Thymus (tissue), 11 donors: ENCODE data around the gene CROCC2. TPM values are rescaled to one million over a fixed set of nuclear protein-coding genes. Genes with fewer than 3 reads are reported as not detected.

Experiments used
- DNase-seq, 9 donors: peaks; one replicate each; pipeline ENCODE4 v3.0.0-alpha.2; 2013; ENCODE audit warnings: low spot score in 9 of 9, low read depth in 6 of 9, missing footprints in 1 of 9
- H3K27ac ChIP-seq, 2 donors: one replicate each; pipeline ENCODE4 v1.5.1; 2013; ENCODE audit warnings: control low read depth in 1 of 2, low read depth in 1 of 2, low read length in 1 of 2, mild to moderate bottlenecking in 1 of 2, moderate library complexity in 1 of 2
- H3K27me3 ChIP-seq, 2 donors: one replicate each; pipeline ENCODE4 v1.5.1; 2013; ENCODE audit warnings: low read length in 1 of 2; ENCODE audit not compliant: control insufficient read depth in 2 of 2, insufficient read depth in 1 of 2
- H3K36me3 ChIP-seq, 2 donors: one replicate each; pipeline ENCODE4 v1.5.1; 2013; ENCODE audit warnings: low read length in 1 of 2, mild to moderate bottlenecking in 1 of 2, moderate library complexity in 1 of 2; ENCODE audit not compliant: control insufficient read depth in 2 of 2, insufficient read depth in 2 of 2
- H3K4me1 ChIP-seq, 2 donors: one replicate each; pipeline ENCODE4 v1.5.1; 2013; ENCODE audit warnings: low read length in 2 of 2; ENCODE audit not compliant: control insufficient read depth in 2 of 2, insufficient read depth in 2 of 2
- H3K4me3 ChIP-seq, 2 donors: one replicate each; pipeline ENCODE4 v1.5.1; 2013; ENCODE audit warnings: low read length in 2 of 2, control low read depth in 1 of 2, mild to moderate bottlenecking in 1 of 2
- H3K9me3 ChIP-seq, 2 donors: one replicate each; pipeline ENCODE4 v1.5.1; 2013; ENCODE audit warnings: low read length in 1 of 2, mild to moderate bottlenecking in 1 of 2; ENCODE audit not compliant: control insufficient read depth in 2 of 2, insufficient read depth in 1 of 2
- WGBS: extraction: QIAGEN DNeasy Blood & Tissue Kit; methylation state at CpG from one replicate; pipeline ENCODE4 v1.1.7; 2013; 5-methylcytosine and 5-hydroxymethylcytosine counted together
- polyA plus RNA-seq: library from polyadenylated mRNA; stranded (reverse); fragments of 200-250 nt; gene quantifications from one replicate; pipeline ENCODE4 v1.2.3, GENCODE V29; 2013
- total RNA-seq: library from RNA; stranded (reverse); fragments of 120-200 nt; gene quantifications from one replicate; pipeline ENCODE4 v1.2.4, GENCODE V29; 2013
- donor health status: healthy.

CROCC2 gene
- total and polyA plus RNA-seq, 2 donors = 0.02 TPM; not detected in 1

DNA sequence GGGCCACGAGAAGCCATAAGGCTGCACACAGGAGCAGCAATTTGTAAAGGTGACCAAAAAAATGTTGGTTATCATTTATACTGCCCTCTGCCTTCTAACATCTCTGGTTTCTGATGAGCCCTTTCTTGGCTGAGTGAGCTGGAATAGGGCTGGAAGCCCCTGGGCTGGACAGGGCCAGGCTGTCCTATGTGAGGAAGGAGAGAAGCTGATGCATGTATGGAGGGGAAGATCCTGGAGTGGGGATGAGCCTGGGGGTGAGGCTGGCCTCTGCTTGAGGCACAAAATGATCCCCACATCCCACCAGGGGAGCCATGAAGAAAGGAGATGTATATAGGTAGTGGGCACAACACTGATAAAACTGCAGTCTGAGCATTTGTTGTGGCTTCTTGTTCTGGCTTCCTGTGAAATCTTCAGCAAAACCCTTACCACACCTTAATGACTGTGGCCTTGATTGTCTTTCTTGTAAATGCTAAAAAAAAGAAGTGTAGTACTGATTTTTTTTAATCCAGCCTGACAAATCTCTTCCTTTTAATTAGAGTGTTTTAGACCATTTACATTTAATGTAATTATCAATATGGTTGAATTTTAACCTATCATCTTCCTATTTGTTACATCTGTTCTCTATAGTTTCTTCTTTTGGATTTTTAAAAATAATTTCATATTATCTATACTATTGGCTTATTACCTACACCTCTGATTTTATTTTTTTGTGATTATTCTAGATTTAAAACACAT, 97.9 kb downstream of the CROCC2 start:
- no peak for DNase-seq
- Histone ChIP-seq H3K4me1 (peaks cover 3 to 13% of the 10 kb centered on the region in 2 donors), H3K27ac (no peak overlapping the region), H3K9me3 (peaks cover 3 to 29% of the 10 kb centered on the region in 2 donors), H3K4me3 (no peak overlapping the region), H3K36me3 (no peaks in the 10 kb centered on the region), H3K27me3 (peaks cover 14 to 38% of the 10 kb centered on the region in 2 donors)
- WGBS = 95% methylated on average over 1 of the region's 1 CpG

DNA sequence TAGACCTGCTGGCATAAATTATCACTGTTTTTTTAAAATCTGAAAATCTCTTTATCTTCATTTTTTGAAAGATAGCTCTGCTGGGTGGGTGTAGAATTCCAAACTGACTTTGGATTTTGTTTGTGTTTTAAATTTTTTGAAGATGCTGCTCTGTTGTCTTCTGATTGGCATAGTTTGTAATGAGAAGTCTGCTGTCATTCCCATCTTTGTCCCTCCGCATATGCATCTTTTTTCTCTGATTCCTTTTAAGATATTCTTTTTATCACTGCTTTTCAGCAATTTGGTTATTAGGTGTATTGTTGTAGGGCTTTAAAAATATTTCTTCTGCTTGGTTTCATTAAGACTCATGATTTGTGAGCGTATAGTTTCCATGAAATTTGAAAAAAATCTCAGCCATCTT, 99.4 kb downstream of the CROCC2 start:
- no peak for DNase-seq
- no peak overlapping the region for H3K27ac ChIP-seq
- H3K9me3 ChIP-seq = peaks cover 3 to 24% of the 10 kb centered on the region in 2 donors
- no peak overlapping the region for H3K4me3 ChIP-seq
- H3K36me3 ChIP-seq = no peaks in the 10 kb centered on the region
- WGBS = 76% methylated on average over 2 of the region's 2 CpGs
- peaks cover 17 to 29% of the 10 kb centered on the region in 2 donors for H3K4me1 ChIP-seq
- peaks cover 0 to 23% of the 10 kb centered on the region in 2 donors for H3K27me3 ChIP-seq

DNA sequence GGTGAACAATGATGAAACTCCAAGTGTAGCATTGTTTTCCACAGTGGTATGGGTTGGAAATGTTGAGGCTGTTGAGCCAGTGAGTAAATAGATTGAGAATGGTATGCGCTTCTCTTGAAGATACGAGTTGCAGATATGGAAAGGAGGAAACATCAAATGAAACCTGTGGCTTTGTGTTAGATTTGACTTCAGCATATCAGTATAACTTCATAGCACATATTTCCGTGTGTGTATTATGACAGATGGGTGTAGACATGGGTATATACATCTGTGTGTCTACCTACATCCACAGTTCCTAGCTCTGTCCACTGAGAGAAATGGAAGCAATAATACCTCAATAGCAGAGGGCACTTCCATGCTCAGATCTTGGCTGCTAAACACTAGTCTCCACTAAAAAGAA, 100.3 kb downstream of the CROCC2 start:
- Histone ChIP-seq H3K36me3 (no peaks in the 10 kb centered on the region), H3K27ac (no peak overlapping the region), H3K9me3 (peaks cover 3 to 23% of the 10 kb centered on the region in 2 donors), H3K4me3 (no peak overlapping the region), H3K4me1 (peaks cover 25 to 38% of the 10 kb centered on the region in 2 donors), H3K27me3 (peaks cover 0 to 14% of the 10 kb centered on the region in 2 donors)
- 53% methylated on average over 3 of the region's 3 CpGs for WGBS
- DNase-seq = peak in 1 of 9 donors; percentile 30

DNA sequence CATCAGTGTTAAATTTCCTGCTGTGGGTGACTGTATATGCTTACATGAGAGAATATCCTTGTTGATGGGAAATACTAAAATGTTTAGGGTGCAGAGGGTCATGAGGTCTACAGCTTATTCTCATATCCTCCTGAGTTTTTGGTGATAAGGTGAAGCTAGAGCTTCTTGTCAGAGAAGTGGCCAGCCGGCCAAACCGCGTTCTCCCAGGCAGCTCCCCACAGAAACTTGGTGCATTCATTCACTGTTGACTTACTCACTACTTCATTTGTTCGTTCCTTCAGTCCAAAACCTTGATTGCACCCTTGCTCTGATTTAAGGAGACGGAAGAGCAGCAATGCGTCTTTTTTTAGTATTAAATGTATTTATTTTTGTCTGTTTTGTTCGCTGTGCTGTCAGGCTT, 101.0 kb downstream of the CROCC2 start:
- peaks cover 3 to 22% of the 10 kb centered on the region in 2 donors for H3K9me3 ChIP-seq
- H3K27me3 ChIP-seq = peaks cover 0 to 8% of the 10 kb centered on the region in 2 donors
- no peak overlapping the region for H3K27ac ChIP-seq
- H3K4me1 ChIP-seq = peaks cover 32 to 45% of the 10 kb centered on the region in 2 donors
- no peaks in the 10 kb centered on the region for H3K36me3 ChIP-seq
- 98% methylated on average over 7 of the region's 7 CpGs for WGBS
- no peak overlapping the region for H3K4me3 ChIP-seq
- DNase-seq = no peak

DNA sequence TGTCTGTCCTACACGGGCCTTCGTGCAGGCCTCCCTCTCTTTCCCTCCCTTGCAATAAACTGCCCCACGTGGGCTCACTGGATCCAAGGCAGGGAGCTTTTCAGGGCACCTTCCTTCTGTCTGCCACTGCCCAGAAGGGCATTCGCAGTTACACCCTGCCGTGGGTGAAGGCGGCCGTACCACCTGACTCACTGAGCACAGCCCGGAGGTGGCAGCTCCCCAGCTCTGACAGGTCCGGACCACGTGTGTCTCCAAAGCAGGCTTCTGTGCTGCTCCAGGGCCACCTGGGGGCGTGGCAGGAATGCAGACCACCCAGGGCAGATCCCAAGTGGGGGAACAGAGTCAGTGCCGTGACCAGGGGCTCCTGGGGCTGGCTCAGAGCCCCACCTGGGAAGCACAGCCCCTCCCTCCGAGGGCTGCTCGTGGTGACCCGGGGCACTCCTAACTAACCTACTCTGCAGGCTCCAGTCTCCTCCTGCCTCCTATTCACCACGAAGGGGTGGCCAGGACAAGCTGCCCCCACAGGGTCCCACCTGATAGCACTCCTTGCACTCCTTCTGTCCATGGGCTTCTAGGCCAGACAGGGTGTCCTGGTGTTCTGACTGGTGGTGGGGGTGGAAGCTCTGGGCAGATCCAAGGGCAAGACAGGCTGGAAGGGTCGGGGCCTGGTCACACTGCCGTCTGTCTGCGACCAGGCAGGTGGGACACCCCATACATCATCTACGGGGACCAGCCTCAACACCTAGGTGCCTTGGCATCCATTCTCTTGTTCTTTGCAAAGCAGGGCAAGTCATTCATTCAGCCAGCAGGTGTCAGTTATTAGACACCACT, 102.0 kb downstream of the CROCC2 start:
- no peak for DNase-seq
- H3K27me3 ChIP-seq = peaks cover 0 to 4% of the 10 kb centered on the region in 2 donors
- H3K4me1 ChIP-seq = peaks cover 37 to 53% of the 10 kb centered on the region in 2 donors
- H3K4me3 ChIP-seq = no peak overlapping the region
- no peak overlapping the region for H3K27ac ChIP-seq
- no peaks in the 10 kb centered on the region for H3K36me3 ChIP-seq
- WGBS = 92% methylated on average over 20 of the region's 20 CpGs
- H3K9me3 ChIP-seq = peaks cover 3 to 20% of the 10 kb centered on the region in 2 donors

DNA sequence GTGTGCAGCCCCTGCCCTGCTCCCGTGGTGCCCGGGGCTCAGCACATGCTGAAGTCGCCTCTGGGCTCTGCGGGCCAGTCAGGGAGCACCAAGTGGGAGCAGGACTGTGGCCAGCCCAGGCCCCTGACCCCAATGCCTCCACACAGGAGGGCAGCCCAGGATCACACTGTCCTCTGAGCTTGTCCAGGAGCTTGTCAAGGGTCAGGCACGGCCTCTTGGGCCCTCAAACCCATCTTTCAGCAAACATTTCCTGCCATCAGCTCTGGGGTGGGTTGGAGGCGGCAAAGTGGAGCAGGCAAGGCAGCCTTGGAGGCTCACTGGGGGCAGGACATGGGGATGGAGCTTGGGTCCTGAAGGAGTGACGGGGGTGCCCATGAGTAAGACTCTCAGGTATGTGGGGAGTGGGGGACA, 102.6 kb downstream of the CROCC2 start:
- Histone ChIP-seq H3K27me3 (peaks cover 0 to 4% of the 10 kb centered on the region in 2 donors), H3K27ac (peak overlapping the region; percentile 87 to 92)

DNA sequence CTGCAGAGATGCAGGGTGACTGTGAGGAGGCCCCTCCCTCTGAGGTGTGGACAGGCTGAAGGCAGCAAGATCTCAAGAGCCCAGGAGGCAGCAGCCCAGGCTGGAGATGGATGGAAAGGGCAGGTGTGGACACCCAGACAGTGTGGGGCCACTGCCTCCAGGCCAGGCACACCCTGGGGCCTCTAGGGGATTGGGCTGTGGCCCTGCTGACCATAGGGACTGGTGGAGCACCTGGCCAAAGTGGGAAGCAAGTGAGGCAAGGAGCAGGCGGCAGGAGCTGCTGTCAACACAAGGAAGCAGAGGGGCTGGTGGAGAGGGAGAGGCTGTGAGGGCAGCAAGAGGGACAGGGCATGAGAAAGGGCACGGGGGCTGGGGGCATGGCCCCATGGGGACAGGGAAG, 103.1 kb downstream of the CROCC2 start:
- H3K27me3 ChIP-seq = peaks cover 0 to 4% of the 10 kb centered on the region in 2 donors
- peak overlapping the region; percentile 87 to 92 for H3K27ac ChIP-seq
- H3K9me3 ChIP-seq = peaks cover 0 to 9% of the 10 kb centered on the region in 2 donors
- peak overlapping the region in 1 of 2 donors; percentile 40 for H3K4me3 ChIP-seq
- DNase-seq = no peak
- whole genome bisulfite sequencing = 88% methylated on average over 2 of the region's 2 CpGs
- no peaks in the 10 kb centered on the region for H3K36me3 ChIP-seq
- H3K4me1 ChIP-seq = peaks cover 37 to 57% of the 10 kb centered on the region in 2 donors

More for the DNA sequence above, 102.6 kb downstream of the CROCC2 start:
- no peak overlapping the region for H3K4me3 ChIP-seq
- 97% methylated on average over 7 of the region's 7 CpGs for WGBS
- peaks cover 3 to 14% of the 10 kb centered on the region in 2 donors for H3K9me3 ChIP-seq
- DNase-seq = no peak
- peaks cover 37 to 57% of the 10 kb centered on the region in 2 donors for H3K4me1 ChIP-seq
- no peaks in the 10 kb centered on the region for H3K36me3 ChIP-seq

DNA sequence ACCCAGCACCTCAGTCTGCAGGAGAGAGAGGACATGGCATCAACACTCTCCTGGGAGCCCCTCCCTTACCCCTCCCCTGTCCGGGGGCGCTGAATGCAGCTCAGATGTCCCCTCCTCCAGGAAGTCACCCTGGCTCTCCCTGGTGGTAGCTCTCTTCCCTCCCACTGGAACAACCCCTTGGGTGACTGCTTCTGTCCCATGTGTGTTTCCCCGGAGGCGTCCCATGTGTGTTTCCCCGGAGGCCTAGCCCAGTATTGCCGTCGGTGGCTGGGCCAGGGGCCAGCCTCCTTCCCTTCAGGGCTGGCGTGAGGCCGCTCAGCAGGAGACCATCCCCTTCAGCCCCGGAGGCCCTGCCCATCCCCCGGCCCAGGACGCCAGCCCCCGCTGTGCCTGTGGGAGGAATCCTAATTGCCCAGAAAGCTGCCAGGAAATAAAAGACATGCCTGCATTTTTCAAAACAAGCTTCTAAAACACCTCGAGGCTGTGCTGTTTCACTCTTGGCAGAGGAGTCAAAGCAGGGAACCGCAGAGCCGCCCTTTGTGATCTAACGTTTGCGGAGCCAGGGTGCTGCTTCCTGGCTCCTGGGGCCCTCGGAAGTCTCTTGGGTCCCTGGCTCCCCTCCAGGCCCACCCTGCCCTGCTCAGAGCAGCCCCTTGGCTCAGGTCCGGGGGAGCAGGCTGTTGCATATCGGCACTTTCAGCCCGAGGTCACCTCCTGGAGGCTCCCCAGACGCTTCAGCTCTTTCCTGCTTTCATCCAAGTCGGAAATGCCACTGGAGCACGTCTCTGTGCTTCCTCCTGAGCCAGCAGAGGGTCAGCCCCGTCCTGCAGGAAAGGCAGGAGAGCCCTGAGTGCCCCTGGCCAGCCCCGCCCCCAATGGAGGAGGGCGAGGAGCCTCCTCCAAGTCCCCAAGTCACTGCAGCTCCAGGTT, 103.7 kb downstream of the CROCC2 start:
- Histone ChIP-seq H3K4me3 (peak overlapping the region; percentile 29 to 40), H3K36me3 (no peaks in the 10 kb centered on the region), H3K27me3 (peaks cover 0 to 4% of the 10 kb centered on the region in 2 donors), H3K27ac (peak overlapping the region; percentile 87 to 92), H3K9me3 (peaks cover 0 to 5% of the 10 kb centered on the region in 2 donors), H3K4me1 (peaks cover 37 to 57% of the 10 kb centered on the region in 2 donors)
- 5% methylated on average over 28 of the region's 28 CpGs for WGBS
- DNase-seq = peak in 7 of 9 donors; percentile 51 to 90 (median 68)
